Inflammatory macrophage treated with lipopolysaccharide for 4 hours (primary cell): ENCODE data around the gene TMEM270.

Experiments
- DNase-seq: peaks from one replicate; pipeline ENCODE4 v3.0.0-alpha.2; 2020

TMEM270 gene

DNA sequence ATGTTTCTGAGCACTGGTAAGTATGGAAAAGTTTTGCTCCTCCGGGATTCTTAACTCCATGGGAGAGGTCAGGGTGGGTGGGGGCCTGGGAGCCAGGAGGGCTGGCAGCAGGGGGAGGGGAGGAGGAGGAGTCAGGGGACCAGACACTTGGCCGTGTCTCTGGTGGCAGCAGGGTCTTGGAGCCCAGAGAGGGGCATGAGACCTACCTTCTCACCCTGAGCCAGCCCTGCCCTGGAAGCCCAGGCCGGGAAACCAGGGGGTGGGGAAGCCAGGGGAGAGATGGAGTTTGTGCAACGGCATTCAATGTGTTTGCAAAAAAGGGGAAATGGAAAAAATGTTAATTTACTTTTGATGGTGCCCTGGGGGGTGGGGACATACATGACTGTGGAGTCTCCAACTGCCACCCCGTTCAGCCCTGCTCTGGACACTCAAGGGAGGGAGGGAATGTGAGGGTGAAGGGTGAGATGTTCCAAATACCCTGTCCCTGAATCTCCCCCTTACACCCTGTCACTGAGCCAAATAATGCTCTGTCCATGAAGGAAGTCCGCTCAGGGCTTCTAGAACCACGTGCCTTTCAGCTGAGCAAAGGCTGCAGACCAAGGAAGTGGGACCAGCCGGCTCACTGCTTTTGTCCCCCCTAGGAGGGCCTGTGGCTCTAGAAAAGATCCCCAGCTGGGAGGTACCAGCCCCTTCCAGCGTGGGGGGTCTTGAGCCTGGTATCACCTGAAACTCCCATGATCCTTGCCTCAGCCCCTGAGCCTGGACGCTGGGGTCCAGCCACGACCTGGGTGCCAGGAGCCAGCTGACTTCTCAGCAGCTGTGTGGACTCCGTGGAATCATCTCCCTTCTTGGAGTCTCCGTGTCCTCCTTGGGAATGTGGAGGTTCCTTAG, 48.3 kb downstream of the TMEM270 start:
- peak; percentile 63 for DNase-seq

DNA sequence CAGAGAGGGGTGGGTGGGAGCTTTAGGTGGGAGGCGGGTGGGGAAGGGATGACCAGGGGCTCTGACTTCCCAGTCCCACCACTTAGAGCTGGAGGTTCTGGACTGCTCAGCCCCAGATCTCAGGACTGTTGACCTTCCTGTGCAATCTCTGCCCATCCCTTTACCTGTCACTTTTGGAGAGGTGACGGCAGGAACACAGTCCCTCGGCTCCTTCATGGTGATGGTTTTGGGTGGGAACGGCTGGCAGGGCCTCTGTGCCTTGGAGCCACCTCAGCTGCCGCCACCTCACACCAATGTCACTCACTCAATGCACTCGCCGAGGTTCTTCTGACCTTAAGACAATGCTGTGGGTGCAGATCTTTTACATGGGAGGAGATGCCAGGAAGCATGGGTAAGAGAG, 49.0 kb downstream of the TMEM270 start:
- no peak for DNase-seq

DNA sequence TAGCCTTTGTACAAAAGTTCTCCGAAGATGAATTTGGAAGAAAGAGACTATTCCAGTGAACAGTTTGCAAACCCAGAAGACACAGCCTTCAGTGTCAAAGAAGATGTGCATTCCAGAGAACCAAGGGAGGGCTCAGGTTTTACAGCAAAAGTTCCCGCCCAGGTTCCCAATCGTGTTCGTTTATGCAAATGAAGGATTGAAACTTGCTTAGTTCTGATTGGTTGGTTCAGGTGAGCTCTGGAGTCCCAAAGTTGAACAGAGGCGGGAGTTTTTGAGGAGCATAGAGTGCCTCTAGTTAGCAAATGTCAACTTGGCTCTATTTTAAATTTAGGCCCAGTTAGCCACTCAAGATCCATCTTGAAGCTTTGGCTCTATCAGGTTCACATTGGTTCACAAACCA, 51.3 kb downstream of the TMEM270 start:
- no peak for DNase-seq
